HEK293 (cell line): ENCODE data around the gene TCAP.

Experiments used
- CTCF ChIA-PET: fragments of 350-600 bp; formaldehyde crosslinking; extraction: SDS; loops from one replicate; lab custom pipeline; 2021; ENCODE audit warnings: antibody characterized with exemption; lab: Yijun Ruan, JAX
- POLR2A ChIA-PET: fragments of 300-600 bp; formaldehyde crosslinking; extraction: SDS; loops from one replicate; lab custom pipeline; 2020; ENCODE audit warnings: antibody characterized with exemption, inconsistent platforms; lab: Yijun Ruan, JAX
- H3K27ac ChIP-seq: fragments of 200-500 bp; sonication (Bioruptor generic); 2 replicates; pipeline ENCODE4 v1.5.1; 2014; ENCODE audit warnings: low read depth, low read length, control low read depth, inconsistent platforms; ENCODE audit errors: extremely low read depth
- H3K36me3 ChIP-seq, 2 experiments: fragments of 200-500 bp in 1 of 2; sonication (Bioruptor generic) in 1 of 2; 1 replicate in 1 of 2; 2 replicates in 1 of 2; pipeline ENCODE4 v1.5.1; 2014 to 2017; ENCODE audit warnings: inconsistent platforms in 2 of 2, low read length in 2 of 2; ENCODE audit not compliant: control insufficient read depth in 2 of 2, insufficient read depth in 1 of 2
- H3K4me1 ChIP-seq: fragments of 200-500 bp; sonication (Bioruptor generic); 2 replicates; pipeline ENCODE4 v1.5.1; 2014; ENCODE audit warnings: mild to moderate bottlenecking, low read length, inconsistent platforms; ENCODE audit not compliant: control insufficient read depth, insufficient read depth
- H3K4me3 ChIP-seq: 2 replicates; pipeline ENCODE4 v1.5.1; 2011; ENCODE audit warnings: low read depth, mild to moderate bottlenecking, control low read depth, low read length, moderate library complexity
- H3K9me3 ChIP-seq: fragments of 200-500 bp; sonication (Bioruptor generic); 2 replicates; pipeline ENCODE4 v1.5.1; 2014; ENCODE audit warnings: low read depth, low read length, inconsistent platforms; ENCODE audit not compliant: control insufficient read depth, insufficient read depth
- KLF10 ChIP-seq: fragments of 450-650 bp; IDR thresholded peaks from 2 replicates; pipeline ENCODE4 v1.5.1; 2018; ENCODE audit warnings: missing biosample characterization, mild to moderate bottlenecking, missing genetic modification characterization
- PBX3 ChIP-seq: sonication (generic); formaldehyde crosslinking; IDR thresholded peaks from 2 replicates; pipeline ENCODE4 v1.8.1; 2022; ENCODE audit warnings: mild to moderate bottlenecking, moderate library complexity, missing genetic modification reagents
- SP3 ChIP-seq: fragments of 450-650 bp; formaldehyde crosslinking; IDR thresholded peaks from 2 replicates; pipeline ENCODE4 v1.5.1; 2016; ENCODE audit warnings: missing biosample characterization, missing genetic modification characterization
- ZBTB20 ChIP-seq: fragments of 450-650 bp; formaldehyde crosslinking; IDR thresholded peaks from 2 replicates; pipeline ENCODE4 v1.5.1; 2016; ENCODE audit warnings: missing biosample characterization, missing genetic modification characterization
- ZBTB6 ChIP-seq: fragments of 450-650 bp; formaldehyde crosslinking; IDR thresholded peaks from 2 replicates; pipeline ENCODE4 v1.5.1; 2017; ENCODE audit warnings: missing biosample characterization, missing genetic modification characterization
- ZFP37 ChIP-seq: fragments of 450-650 bp; formaldehyde crosslinking; IDR thresholded peaks from 2 replicates; pipeline ENCODE4 v1.5.1; 2016; ENCODE audit warnings: missing biosample characterization, missing genetic modification characterization
- ZNF23 ChIP-seq: fragments of 450-650 bp; formaldehyde crosslinking; IDR thresholded peaks from 2 replicates; pipeline ENCODE4 v1.5.1; 2016; ENCODE audit warnings: missing biosample characterization, missing genetic modification characterization, borderline replicate concordance
- ZNF24 ChIP-seq: fragments of 450-650 bp; formaldehyde crosslinking; IDR thresholded peaks from 2 replicates; pipeline ENCODE4 v1.5.1; 2016; ENCODE audit warnings: missing biosample characterization, missing genetic modification characterization
- ZNF26 ChIP-seq: fragments of 450-650 bp; formaldehyde crosslinking; IDR thresholded peaks from 2 replicates; pipeline ENCODE4 v1.5.1; 2016; ENCODE audit warnings: missing biosample characterization, missing genetic modification characterization
- ZNF311 ChIP-seq: fragments of 450-650 bp; formaldehyde crosslinking; IDR thresholded peaks from 2 replicates; pipeline ENCODE4 v1.5.1; 2017; ENCODE audit warnings: missing biosample characterization, missing genetic modification characterization, borderline replicate concordance
- ZNF354C ChIP-seq: fragments of 450-650 bp; formaldehyde crosslinking; IDR thresholded peaks from 2 replicates; pipeline ENCODE4 v1.5.1; 2016; ENCODE audit warnings: missing biosample characterization, missing genetic modification characterization, low read depth, borderline replicate concordance
- ZNF510 ChIP-seq: fragments of 450-650 bp; formaldehyde crosslinking; IDR thresholded peaks from 2 replicates; pipeline ENCODE4 v1.5.1; 2018; ENCODE audit warnings: mild to moderate bottlenecking, missing genetic modification characterization, missing biosample characterization; ENCODE audit not compliant: insufficient replicate concordance
- ZNF521 ChIP-seq: fragments of 450-650 bp; formaldehyde crosslinking; IDR thresholded peaks from 2 replicates; pipeline ENCODE4 v1.5.1; 2017; ENCODE audit warnings: missing biosample characterization, mild to moderate bottlenecking, missing genetic modification characterization
- ZNF548 ChIP-seq: fragments of 450-650 bp; formaldehyde crosslinking; IDR thresholded peaks from 2 replicates; pipeline ENCODE4 v1.5.1; 2016; ENCODE audit warnings: missing biosample characterization, missing genetic modification characterization
- ZNF585B ChIP-seq: fragments of 450-650 bp; formaldehyde crosslinking; IDR thresholded peaks from 2 replicates; pipeline ENCODE4 v1.5.1; 2016; ENCODE audit warnings: missing biosample characterization, missing genetic modification characterization
- ZNF621 ChIP-seq: fragments of 450-650 bp; formaldehyde crosslinking; IDR thresholded peaks from 2 replicates; pipeline ENCODE4 v1.5.1; 2017; ENCODE audit warnings: missing biosample characterization, missing genetic modification characterization
- ZNF623 ChIP-seq: fragments of 450-650 bp; formaldehyde crosslinking; IDR thresholded peaks from 2 replicates; pipeline ENCODE4 v1.5.1; 2016; ENCODE audit warnings: missing biosample characterization, missing genetic modification characterization
- ZNF658 ChIP-seq: fragments of 450-650 bp; formaldehyde crosslinking; IDR thresholded peaks from 2 replicates; pipeline ENCODE4; 2016; ENCODE audit warnings: missing biosample characterization, missing genetic modification characterization
- ZNF777 ChIP-seq: fragments of 450-650 bp; formaldehyde crosslinking; IDR thresholded peaks from 2 replicates; pipeline ENCODE4 v1.5.1; 2017; ENCODE audit warnings: missing biosample characterization, missing genetic modification characterization, borderline replicate concordance
- ZSCAN5A ChIP-seq: fragments of 450-650 bp; formaldehyde crosslinking; IDR thresholded peaks from 2 replicates; pipeline ENCODE4 v1.5.1; 2016; ENCODE audit warnings: missing biosample characterization, missing genetic modification characterization
- TF ChIP-seq, protein P1 (sequence below): fragments of 450-650 bp; formaldehyde crosslinking; IDR thresholded peaks from 2 replicates; pipeline ENCODE4 v1.5.1; 2016; ENCODE audit warnings: missing biosample characterization, missing genetic modification characterization
- TF ChIP-seq, protein P2 (sequence below): fragments of 450-650 bp; formaldehyde crosslinking; IDR thresholded peaks from 2 replicates; pipeline ENCODE4 v1.5.1; 2017; ENCODE audit warnings: missing biosample characterization, missing genetic modification characterization
- TF ChIP-seq, protein P3 (sequence below): fragments of 450-650 bp; formaldehyde crosslinking; IDR thresholded peaks from 2 replicates; pipeline ENCODE4 v1.5.1; 2017; ENCODE audit warnings: missing biosample characterization, mild to moderate bottlenecking, missing genetic modification characterization, moderate library complexity
- TF ChIP-seq, protein P4 (sequence below): fragments of 450-650 bp; formaldehyde crosslinking; IDR thresholded peaks from 2 replicates; pipeline ENCODE4 v1.5.1; 2016; ENCODE audit warnings: missing biosample characterization, missing genetic modification characterization, low read depth

The TCAP gene

GRCh38 chr17:39687546-39688474, 22.7 kb downstream of the TCAP start, which contains the start of gene PGAP3:
TSS of gene PGAP3 (minus strand) at chr17:39688057. CDS start at chr17:39688014, 43 bp downstream.
- peak within 1 kb of the TSS; percentile 81 for H3K4me3 ChIP-seq
- no peaks in the 10 kb centered on the region for H3K9me3 ChIP-seq
- CTCF ChIA-PET: interaction anchor here (0.7 to 3.2 kb wide), 9 partner anchors 10 to 174 kb away, joined by 3 to 11 read pairs (median 4); partner anchors contain the start of gene ERBB2
- peak within 1 kb of the TSS; percentile 97 for H3K27ac ChIP-seq
- H3K4me1 ChIP-seq: 0 out of 2 replicates have a peak, but pooled peaks cover 7% of the 10 kb centered on the region
- H3K36me3 ChIP-seq: peaks cover 0 to 1% of the 10 kb centered on the region in 2 experiments; a peak in 2 of 3 replicates
- POLR2A ChIA-PET: interaction anchor here (0.6 to 4.1 kb wide), 25 partner anchors 9 to 462 kb away, joined by 3 to 42 read pairs (median 3); partner anchors contain the start of genes ERBB2, MIEN1, PSMD3 and STAC2
- TF ChIP-seq ZSCAN5A (tag by site-specific recombination) (no peak), ZNF623 (tag by site-specific recombination) (no peak), SP3 (peak; percentile 86), PBX3 (CRISPR knock-in tag) (no peak), ZNF777 (tag by site-specific recombination) (no peak), ZNF548 (tag by site-specific recombination) (no peak), ZNF510 (tag by site-specific recombination) (no peak), ZNF24 (peak; percentile 44; the same call in 1 of the 2 replicates), ZBTB20 (tag by site-specific recombination) (peak; percentile 26; the same call in 1 of the 2 replicates), ZBTB6 (no peak), ZNF658 (no peak), KLF10 (tag by site-specific recombination) (peak; percentile 64), ZNF521 (tag by site-specific recombination) (no peak), ZFP37 (tag by site-specific recombination) (no peak), ZNF354C (tag by site-specific recombination) (no peak), ZNF26 (tag by site-specific recombination) (no peak), ZNF23 (tag by site-specific recombination) (no peak), ZNF585B (tag by site-specific recombination) (no peak), ZNF621 (tag by site-specific recombination) (no peak), ZNF311 (tag by site-specific recombination) (no peak)
- TF ChIP-seq, protein P1, sequence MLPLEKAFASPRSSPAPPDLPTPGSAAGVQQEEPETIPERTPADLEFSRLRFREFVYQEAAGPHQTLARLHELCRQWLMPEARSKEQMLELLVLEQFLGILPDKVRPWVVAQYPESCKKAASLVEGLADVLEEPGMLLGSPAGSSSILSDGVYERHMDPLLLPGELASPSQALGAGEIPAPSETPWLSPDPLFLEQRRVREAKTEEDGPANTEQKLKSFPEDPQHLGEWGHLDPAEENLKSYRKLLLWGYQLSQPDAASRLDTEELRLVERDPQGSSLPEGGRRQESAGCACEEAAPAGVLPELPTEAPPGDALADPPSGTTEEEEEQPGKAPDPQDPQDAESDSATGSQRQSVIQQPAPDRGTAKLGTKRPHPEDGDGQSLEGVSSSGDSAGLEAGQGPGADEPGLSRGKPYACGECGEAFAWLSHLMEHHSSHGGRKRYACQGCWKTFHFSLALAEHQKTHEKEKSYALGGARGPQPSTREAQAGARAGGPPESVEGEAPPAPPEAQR (tag by site-specific recombination): no peak
- TF ChIP-seq, protein P2, sequence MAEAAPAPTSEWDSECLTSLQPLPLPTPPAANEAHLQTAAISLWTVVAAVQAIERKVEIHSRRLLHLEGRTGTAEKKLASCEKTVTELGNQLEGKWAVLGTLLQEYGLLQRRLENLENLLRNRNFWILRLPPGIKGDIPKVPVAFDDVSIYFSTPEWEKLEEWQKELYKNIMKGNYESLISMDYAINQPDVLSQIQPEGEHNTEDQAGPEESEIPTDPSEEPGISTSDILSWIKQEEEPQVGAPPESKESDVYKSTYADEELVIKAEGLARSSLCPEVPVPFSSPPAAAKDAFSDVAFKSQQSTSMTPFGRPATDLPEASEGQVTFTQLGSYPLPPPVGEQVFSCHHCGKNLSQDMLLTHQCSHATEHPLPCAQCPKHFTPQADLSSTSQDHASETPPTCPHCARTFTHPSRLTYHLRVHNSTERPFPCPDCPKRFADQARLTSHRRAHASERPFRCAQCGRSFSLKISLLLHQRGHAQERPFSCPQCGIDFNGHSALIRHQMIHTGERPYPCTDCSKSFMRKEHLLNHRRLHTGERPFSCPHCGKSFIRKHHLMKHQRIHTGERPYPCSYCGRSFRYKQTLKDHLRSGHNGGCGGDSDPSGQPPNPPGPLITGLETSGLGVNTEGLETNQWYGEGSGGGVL (tag by site-specific recombination): no peak
- TF ChIP-seq, protein P3, sequence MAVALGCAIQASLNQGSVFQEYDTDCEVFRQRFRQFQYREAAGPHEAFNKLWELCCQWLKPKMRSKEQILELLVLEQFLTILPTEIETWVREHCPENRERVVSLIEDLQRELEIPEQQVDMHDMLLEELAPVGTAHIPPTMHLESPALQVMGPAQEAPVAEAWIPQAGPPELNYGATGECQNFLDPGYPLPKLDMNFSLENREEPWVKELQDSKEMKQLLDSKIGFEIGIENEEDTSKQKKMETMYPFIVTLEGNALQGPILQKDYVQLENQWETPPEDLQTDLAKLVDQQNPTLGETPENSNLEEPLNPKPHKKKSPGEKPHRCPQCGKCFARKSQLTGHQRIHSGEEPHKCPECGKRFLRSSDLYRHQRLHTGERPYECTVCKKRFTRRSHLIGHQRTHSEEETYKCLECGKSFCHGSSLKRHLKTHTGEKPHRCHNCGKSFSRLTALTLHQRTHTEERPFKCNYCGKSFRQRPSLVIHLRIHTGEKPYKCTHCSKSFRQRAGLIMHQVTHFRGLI (tag by site-specific recombination): peak; percentile 29; the same call in 1 of the 2 replicates
- TF ChIP-seq, protein P4, sequence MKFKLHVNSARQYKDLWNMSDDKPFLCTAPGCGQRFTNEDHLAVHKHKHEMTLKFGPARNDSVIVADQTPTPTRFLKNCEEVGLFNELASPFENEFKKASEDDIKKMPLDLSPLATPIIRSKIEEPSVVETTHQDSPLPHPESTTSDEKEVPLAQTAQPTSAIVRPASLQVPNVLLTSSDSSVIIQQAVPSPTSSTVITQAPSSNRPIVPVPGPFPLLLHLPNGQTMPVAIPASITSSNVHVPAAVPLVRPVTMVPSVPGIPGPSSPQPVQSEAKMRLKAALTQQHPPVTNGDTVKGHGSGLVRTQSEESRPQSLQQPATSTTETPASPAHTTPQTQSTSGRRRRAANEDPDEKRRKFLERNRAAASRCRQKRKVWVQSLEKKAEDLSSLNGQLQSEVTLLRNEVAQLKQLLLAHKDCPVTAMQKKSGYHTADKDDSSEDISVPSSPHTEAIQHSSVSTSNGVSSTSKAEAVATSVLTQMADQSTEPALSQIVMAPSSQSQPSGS (tag by site-specific recombination): no peak
